ENCODE data around the gene NOC3L. TPM values are rescaled to one million over a fixed set of nuclear protein-coding genes. Genes with fewer than 3 reads are reported as not detected.

NOC3L gene
- total RNA-seq, 2 donors from 2014 or later: 13.5 to 14.8 TPM

GRCh38 chr10:94383530-94383929 lies 20.8 kb upstream of the NOC3L start:
- TF ChIP-seq POLR2A (IDR thresholded peaks at IDR 0.05): no peak
- no peak for TF ChIP-seq CTCF (IDR thresholded peaks at IDR 0.05)
- Histone ChIP-seq H3K27ac (no peak overlapping the region), H3K36me3 (replicated peaks in 1 of 2; ENCODE audit: insufficient read depth in 1 of 2, low read depth in 2 of 2) (no peaks in the 10 kb centered on the region), H3K4me3 (no peak overlapping the region), H3K9me3 (no peaks in the 10 kb centered on the region), H3K27me3 (no peaks in the 10 kb centered on the region), H3K4me1 (no peaks in the 10 kb centered on the region)
- intact Hi-C loops (cut with DNase I): no loop called here
- DNase-seq (no peak), ATAC-seq (no peak)
- 64 to 68% methylated on average over 2 of the region's 2 CpGs for WGBS, 2 donors

- H3K9me3 ChIP-seq: no peaks in the 10 kb centered on the region
- H3K4me3 ChIP-seq: no peak overlapping the region
- no peaks in the 10 kb centered on the region for H3K4me1 ChIP-seq
- intact Hi-C loops (cut with DNase I): no loop called here
- H3K27me3 ChIP-seq: no peaks in the 10 kb centered on the region
- TF ChIP-seq POLR2A (IDR thresholded peaks at IDR 0.05) (no peak), CTCF (IDR thresholded peaks at IDR 0.05) (no peak)
- no peaks in the 10 kb centered on the region for H3K36me3 ChIP-seq (replicated peaks in 1 of 2; ENCODE audit: insufficient read depth in 1 of 2, low read depth in 2 of 2)
- DNase-seq (no peak), ATAC-seq (no peak)
- WGBS, 2 donors: 42 to 61% methylated on average over 2 of the region's 2 CpGs
- no peak overlapping the region for H3K27ac ChIP-seq
These were observed 14.1 kb upstream of the NOC3L start for GRCh38 chr10:94376865-94377264.

- intact Hi-C loops (cut with DNase I): no loop called here
- WGBS, 2 donors: 64 to 74% methylated on average over 1 of the region's 1 CpG
- no peak for DNase-seq
- Histone ChIP-seq H3K27me3 (no peaks in the 10 kb centered on the region), H3K4me1 (no peaks in the 10 kb centered on the region), H3K27ac (no peak overlapping the region), H3K36me3 (replicated peaks in 1 of 2; ENCODE audit: insufficient read depth in 1 of 2, low read depth in 2 of 2) (no peaks in the 10 kb centered on the region), H3K9me3 (no peaks in the 10 kb centered on the region), H3K4me3 (no peak overlapping the region)
- TF ChIP-seq CTCF (IDR thresholded peaks at IDR 0.05) (no peak), POLR2A (IDR thresholded peaks at IDR 0.05) (no peak)
- ATAC-seq: no peak
These were observed 12.6 kb upstream of the NOC3L start for GRCh38 chr10:94375374-94375773.

GRCh38 chr10:94370501-94370900 lies 7.8 kb upstream of the NOC3L start:
- no peaks in the 10 kb centered on the region for H3K9me3 ChIP-seq
- ATAC-seq (no peak), DNase-seq (no peak)
- H3K27ac ChIP-seq: no peak overlapping the region
- no peaks in the 10 kb centered on the region for H3K27me3 ChIP-seq
- no peaks in the 10 kb centered on the region for H3K36me3 ChIP-seq (replicated peaks in 1 of 2; ENCODE audit: insufficient read depth in 1 of 2, low read depth in 2 of 2)
- TF ChIP-seq CTCF (IDR thresholded peaks at IDR 0.05) (no peak), POLR2A (IDR thresholded peaks at IDR 0.05) (no peak)
- H3K4me3 ChIP-seq: no peak overlapping the region
- no peaks in the 10 kb centered on the region for H3K4me1 ChIP-seq
- intact Hi-C loops (cut with DNase I): no loop called here
- 51 to 56% methylated on average over 2 of the region's 2 CpGs for WGBS, 2 donors

- WGBS, 2 donors: 74 to 78% methylated on average over 3 of the region's 3 CpGs
- ATAC-seq (no peak), DNase-seq (no peak)
- no peaks in the 10 kb centered on the region for H3K36me3 ChIP-seq (replicated peaks in 1 of 2; ENCODE audit: insufficient read depth in 1 of 2, low read depth in 2 of 2)
- H3K4me1 ChIP-seq: peaks cover 7% of the 10 kb centered on the region
- H3K4me3 ChIP-seq: no peak overlapping the region
- no peaks in the 10 kb centered on the region for H3K27me3 ChIP-seq
- TF ChIP-seq CTCF (IDR thresholded peaks at IDR 0.05) (no peak), POLR2A (IDR thresholded peaks at IDR 0.05) (no peak)
- H3K27ac ChIP-seq: no peak overlapping the region
- no peaks in the 10 kb centered on the region for H3K9me3 ChIP-seq
- intact Hi-C loops (cut with DNase I): loop anchor here (10.0 kb wide), 1 partner anchor 78 kb away; no protein-coding TSS in a partner anchor
These were observed 3.6 kb upstream of the NOC3L start for GRCh38 chr10:94366382-94366781.
